Measurements from ENCODE around the gene PDHX.

- TF ChIP-seq POLR2A (IDR thresholded peaks at IDR 0.05) (no peak), CTCF (IDR thresholded peaks at IDR 0.05) (no peak)
Observed at GRCh38 chr11:34893416-34893815, 23.0 kb upstream of the PDHX start.
